Fibroblast of lung (primary cell): ENCODE data around the gene ARHGEF11.

Experiments used
- EZH2 ChIP-seq: IDR thresholded peaks from 2 replicates; pipeline ENCODE4 v1.5.1; 2012; ENCODE audit warnings: low read length, control low read depth, mild to moderate bottlenecking; ENCODE audit errors: missing control alignments
- TF ChIP-seq, protein P1 (sequence below), 2 donors: IDR thresholded peaks in 1 of 2; conservative IDR thresholded peaks in 1 of 2; 1 replicate in 1 of 2; 2 replicates in 1 of 2; pipeline ENCODE4 v1.5.1; 2011 to 2012; ENCODE audit warnings: low read length in 2 of 2, control low read depth in 1 of 2, inconsistent platforms in 1 of 2, low read depth in 1 of 2, mild to moderate bottlenecking in 1 of 2

GRCh38 chr1:156987715-156988114 lies 57.8 kb downstream of the ARHGEF11 start:
- TF ChIP-seq EZH2: no peak
- TF ChIP-seq, protein P1, sequence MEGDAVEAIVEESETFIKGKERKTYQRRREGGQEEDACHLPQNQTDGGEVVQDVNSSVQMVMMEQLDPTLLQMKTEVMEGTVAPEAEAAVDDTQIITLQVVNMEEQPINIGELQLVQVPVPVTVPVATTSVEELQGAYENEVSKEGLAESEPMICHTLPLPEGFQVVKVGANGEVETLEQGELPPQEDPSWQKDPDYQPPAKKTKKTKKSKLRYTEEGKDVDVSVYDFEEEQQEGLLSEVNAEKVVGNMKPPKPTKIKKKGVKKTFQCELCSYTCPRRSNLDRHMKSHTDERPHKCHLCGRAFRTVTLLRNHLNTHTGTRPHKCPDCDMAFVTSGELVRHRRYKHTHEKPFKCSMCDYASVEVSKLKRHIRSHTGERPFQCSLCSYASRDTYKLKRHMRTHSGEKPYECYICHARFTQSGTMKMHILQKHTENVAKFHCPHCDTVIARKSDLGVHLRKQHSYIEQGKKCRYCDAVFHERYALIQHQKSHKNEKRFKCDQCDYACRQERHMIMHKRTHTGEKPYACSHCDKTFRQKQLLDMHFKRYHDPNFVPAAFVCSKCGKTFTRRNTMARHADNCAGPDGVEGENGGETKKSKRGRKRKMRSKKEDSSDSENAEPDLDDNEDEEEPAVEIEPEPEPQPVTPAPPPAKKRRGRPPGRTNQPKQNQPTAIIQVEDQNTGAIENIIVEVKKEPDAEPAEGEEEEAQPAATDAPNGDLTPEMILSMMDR (conservative IDR thresholded peaks at IDR 0.05 in 1 of 2, IDR thresholded peaks at IDR 0.05 in 1 of 2; ENCODE audit: low read depth in 1 of 2, low read length in 2 of 2): no peak
